Measurements from ENCODE around the gene RELL2.

The RELL2 gene

DNA sequence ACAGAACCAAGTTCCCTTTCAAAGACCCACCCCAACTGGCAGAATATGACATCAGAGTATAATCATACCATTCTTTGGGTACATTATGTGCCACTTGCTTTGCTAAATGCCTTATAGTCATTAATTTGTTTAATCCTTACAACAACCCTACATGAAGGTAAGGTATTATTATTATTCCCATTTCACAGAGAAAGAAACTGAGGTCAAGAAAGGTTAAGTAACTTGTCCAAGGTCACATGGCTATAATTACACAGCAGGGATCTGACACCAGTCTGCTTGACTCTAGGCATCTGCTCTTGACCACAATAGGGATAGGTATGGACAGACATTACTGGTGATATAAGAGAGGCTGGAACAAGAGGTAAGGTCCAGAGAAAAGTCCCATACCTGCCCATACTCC lies 13.2 kb downstream of the RELL2 start:
- DNase-seq, result no peak

DNA sequence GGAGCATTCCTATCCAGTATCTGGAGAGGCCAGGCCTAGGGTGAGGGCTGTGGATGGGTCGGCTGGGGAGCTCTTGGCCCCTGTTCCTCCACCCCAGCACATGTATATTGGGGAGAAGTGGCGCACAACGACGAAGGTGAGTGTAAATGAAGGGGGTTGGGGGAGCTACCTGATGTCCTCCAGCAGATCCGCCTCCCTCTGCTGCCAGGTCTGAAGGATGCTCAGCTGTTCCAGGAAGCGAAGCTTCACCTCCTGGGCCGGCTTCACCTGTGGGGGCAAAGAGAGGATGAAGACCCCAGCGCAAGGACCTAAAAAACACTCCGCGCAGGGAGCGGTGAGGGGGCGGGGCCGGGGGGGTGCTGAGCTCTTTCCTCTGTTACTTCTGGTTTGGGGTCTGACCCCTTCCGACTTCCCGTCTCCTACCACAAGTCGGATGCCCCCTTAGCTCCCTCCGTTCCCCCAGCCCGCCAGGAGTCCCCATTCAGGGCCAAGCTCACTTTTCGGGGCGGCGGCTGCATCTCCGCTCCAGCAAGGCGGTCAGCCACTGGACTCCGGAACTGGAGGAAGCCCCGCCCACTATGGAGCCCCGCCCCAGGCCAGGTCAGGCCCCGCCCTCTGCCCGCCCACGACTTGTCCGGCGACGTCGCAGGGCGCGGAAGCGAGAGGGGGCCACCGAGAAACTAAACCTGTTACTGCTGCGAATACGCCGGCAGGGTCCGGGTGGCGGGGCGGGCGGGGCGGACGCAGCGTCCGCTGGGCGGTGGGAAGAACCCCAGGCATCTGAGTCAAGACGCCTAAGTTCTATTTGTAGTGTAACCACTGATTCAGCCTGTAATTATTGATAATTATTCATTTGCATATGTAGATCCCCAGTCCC lies 14.3 kb downstream of the RELL2 start, which contains the start of gene FCHSD1:
Gene FCHSD1, minus strand, starts transcription at position 568 of the 877 bp plus-strand sequence. Its CDS starts 50 bp downstream, at position 518.
- peak; percentile 92 for DNase-seq

DNA sequence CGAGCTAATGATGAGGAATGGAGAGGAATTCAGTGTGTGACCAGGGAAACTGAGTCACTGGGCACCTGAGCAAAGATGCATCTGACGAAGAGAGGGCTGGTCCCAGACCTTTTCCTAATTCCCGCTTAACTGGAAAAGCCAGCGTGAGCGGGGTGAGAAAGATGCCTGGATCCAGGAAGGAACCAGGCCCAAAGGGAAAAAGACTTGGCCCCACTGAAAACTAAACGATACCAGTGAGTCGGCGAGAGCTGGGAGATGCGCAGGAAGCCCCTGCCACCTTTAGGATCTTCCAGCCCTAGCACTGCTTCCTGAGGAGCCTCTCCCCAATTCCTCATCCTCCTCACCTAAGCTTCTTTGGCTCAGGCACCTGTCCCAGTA lies 14.9 kb downstream of the RELL2 start:
- DNase-seq, result no peak

GRCh38 chr5:141654298-141654697 lies 17.5 kb downstream of the RELL2 start:
- no peak for DNase-seq

DNA sequence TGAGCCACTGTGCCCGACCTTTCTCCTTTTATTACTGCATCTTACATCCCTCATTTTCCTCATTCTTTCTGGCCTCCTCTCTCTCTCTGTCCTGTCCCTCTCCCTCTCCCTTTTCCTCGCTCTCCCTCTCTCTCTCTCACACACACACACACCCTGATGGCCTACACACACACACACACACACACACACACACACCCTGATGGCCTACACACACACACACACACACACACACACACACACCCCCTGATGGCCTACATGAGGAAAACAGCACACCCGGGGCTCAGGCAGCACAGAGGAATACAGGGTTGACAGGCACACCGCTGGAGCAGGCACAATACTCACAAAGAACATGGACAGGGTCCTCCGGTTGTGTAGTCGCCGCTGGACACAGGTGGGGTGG lies 18.2 kb downstream of the RELL2 start:
- DNase-seq, result no peak

DNA sequence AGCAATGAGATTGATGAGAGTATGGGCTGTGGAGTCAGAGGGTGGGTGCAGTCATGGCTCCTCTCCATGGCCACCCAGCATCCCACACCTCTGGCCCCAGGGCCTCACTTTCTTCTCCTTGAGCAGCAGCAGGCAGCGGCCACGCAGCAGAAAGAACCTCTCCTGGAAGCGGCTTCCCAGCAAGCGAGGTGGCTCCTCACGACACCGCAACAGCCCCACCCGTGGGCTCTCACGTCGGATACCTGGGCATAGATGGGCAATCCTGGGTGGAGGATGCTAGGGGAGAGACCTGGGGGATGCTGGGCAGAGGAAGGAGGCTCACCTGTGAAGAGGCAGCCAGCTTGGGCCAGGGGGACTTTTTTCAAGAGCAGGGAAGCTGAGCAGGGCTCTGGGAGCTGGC lies 19.6 kb downstream of the RELL2 start:
- no peak for DNase-seq

- DNase-seq, result no peak
These were observed 20.6 kb downstream of the RELL2 start for GRCh38 chr5:141657404-141657803.

- no peak for DNase-seq
These were observed 21.2 kb downstream of the RELL2 start for GRCh38 chr5:141657937-141658545.

GRCh38 chr5:141662028-141662427 lies 25.2 kb downstream of the RELL2 start:
- no peak for DNase-seq

- no peak for DNase-seq
These were observed 26.7 kb downstream of the RELL2 start for GRCh38 chr5:141663506-141663905.

- DNase-seq, result peak; percentile 82
These were observed 28.1 kb downstream of the RELL2 start for GRCh38 chr5:141664733-141665461.

GRCh38 chr5:141665995-141666940 lies 29.5 kb downstream of the RELL2 start:
- DNase-seq, result no peak

DNA sequence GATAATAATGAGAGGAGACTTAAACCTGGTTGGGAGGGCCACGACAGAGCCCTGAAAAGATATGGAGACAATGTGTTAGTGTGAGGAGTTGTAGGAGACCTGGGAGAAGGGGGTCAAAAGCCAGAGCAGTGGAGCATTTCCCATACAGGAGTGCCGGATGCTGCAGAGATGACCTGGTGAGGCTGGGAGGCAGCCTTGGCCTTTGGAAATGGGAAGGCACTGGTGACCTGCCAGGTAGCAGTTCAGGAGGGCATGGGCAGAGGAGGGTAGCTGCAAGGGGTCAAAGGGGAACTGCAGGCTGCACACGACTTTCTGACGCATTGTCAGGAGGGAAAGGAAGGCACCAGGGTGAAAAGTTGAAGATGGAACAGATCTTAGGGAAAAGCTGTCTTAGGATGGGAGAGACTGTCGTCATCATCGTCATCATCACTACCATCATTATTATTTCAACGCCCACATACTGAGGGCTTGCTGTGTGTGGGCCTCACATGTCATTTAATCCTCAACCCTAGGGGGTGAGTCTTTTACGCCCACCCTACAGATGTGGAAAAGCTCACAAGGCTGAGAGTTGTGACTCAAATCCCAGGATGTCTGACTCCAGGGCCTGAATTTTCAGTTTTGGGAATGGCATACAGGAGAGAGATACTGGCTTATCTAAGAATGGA lies 31.9 kb downstream of the RELL2 start:
- no peak for DNase-seq

DNA sequence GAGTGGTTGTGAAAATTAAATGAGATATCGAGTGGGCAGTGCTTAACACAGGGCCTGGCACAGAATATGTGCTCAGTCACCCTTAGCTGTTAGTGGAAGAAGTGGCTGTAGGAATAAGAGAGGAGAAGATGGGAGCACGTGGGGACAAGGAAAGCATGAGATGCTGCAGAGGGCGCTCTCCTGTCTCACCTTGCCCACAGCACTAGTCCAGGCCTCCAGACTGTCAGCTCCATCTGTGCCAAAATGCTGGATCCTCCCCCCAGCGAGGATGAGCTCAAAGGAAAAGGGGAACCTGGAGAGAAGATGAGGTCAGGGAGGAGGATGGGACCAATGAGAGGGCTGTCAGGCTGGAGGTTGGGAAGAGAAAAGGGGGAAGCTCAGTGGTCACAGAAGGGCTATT lies 32.7 kb downstream of the RELL2 start:
- DNase-seq, result no peak

DNA sequence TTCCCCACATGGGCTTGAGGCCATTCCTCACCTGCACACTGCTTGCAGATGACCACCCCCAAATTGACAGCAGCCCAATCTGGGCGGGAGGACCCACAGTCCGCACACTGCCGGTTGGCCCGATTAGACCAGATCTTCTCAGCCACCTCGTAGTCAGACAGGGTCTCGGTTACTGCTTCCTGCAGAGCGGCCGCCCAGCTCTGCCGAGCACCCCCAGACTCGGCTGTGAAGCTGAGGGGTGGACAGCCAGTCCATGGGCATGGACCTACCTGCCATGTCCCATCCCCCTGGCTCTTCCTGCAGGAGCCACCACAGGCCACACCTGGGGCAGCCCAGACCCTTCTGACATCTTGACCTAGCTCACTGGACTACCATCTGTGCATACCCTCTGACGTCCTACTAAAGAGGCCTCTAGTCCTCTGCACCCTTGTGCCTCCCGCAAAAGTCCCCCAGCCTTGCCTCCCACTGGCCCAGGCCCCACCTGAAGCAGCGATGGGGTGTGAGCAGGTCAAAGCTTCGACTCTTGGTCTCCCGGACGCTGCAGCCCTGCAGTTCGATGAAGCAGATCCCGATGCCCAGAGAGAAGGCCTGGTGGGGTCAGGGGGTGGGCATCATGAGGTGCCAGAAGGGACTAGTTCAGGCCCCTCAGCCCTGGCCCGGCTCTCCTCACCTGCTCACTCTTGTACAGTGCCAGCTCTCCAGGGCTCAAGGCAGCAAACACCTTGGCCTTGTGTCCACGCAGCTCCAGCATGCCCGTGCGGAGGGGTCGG lies 35.5 kb downstream of the RELL2 start:
- DNase-seq, result no peak

- no peak for DNase-seq
These were observed 36.3 kb downstream of the RELL2 start for GRCh38 chr5:141672841-141673813.

- DNase-seq, result no peak
These were observed 38.0 kb downstream of the RELL2 start for GRCh38 chr5:141674747-141675146.

DNA sequence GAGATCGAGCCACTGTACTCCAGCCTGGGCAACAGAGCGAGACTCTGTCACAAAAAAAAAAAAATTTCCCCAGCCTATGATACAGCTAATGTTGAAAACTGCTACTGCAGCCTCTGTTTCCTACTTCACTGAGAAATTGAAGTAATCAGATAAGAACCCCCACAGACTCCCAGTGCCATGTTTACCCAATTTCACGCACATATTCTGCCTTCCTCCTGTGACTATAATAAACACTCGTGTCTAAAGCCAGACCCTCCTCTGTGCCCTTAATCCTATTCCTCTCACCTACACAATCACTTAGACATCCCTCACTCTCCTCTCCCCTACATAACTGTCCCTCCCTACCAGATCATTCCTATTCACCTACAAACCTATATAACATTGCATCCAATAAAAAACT lies 38.9 kb downstream of the RELL2 start:
- no peak for DNase-seq

GRCh38 chr5:141677415-141677814 lies 40.6 kb downstream of the RELL2 start:
- peak; percentile 21 for DNase-seq

DNA sequence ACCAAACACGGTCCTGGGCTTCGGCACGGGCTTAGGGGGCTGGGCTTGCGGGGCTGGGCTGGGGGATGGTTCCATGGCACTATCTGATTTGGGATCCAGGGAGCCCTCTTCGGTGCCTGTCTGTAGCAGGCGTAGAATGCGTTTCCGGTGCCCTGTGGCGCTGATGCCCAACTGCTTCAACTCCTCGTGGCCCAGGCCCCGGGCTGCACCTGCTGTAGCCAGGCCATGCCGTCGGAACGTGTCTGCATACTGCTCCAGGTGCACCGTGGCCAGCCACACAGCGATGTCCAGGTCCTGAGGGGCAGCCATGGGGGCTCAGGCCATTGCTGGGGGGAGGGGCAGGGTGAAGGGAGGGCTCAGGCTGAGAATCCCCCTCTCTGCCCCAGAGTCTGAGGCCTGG lies 43.4 kb downstream of the RELL2 start:
- DNase-seq, result no peak

All from activated CD4-positive, alpha-beta T cell treated with anti-CD3 and anti-CD28 coated beads, Interleukin-2, Interleukin-6, amounts not matched to agents 100 ng/mL and 50 ng/mL, durations not matched to agents 16 hours and 8 hours (primary cell).